Mucosa of descending colon (tissue), 3 donors: ENCODE results near the gene RAPGEF5. TPM values are rescaled to one million over a fixed set of nuclear protein-coding genes. Genes with fewer than 3 reads are reported as not detected.

Experiments
- ATAC-seq: fragments of 200-7000 bp; cut with Tn5 transposase; one replicate; pipeline ENCODE4 v1.9.1; 2020; ENCODE audit warnings: mild to moderate bottlenecking, moderate library complexity
- DNase-seq, 3 donors: peaks; one replicate each; pipeline ENCODE4 v3.0.0-alpha.2; 2020
- H3K36me3 ChIP-seq: fragments of 200-600 bp; one replicate; pipeline ENCODE4 v1.8.0; 2021; ENCODE audit warnings: low read depth, mild to moderate bottlenecking
- H3K4me1 ChIP-seq: fragments of 200-600 bp; one replicate; pipeline ENCODE4 v1.8.0; 2021; ENCODE audit warnings: low read depth, mild to moderate bottlenecking
- H3K4me3 ChIP-seq: fragments of 200-600 bp; one replicate; pipeline ENCODE4 v1.8.0; 2021; ENCODE audit warnings: mild to moderate bottlenecking
- H3K9me3 ChIP-seq: fragments of 200-600 bp; one replicate; pipeline ENCODE4 v1.8.0; 2021; ENCODE audit warnings: mild to moderate bottlenecking
- intact Hi-C, 2 donors: fragments of 100-400 bp; cut with DNase I in 1 of 2; cut with micrococcal nuclease in 1 of 2; formaldehyde crosslinking; loops; one replicate each; pipeline versions ENCODE4 v1.11.0 to v1.11.1; 2022; cut with DNase I, micrococcal nuclease
- total RNA-seq, 3 donors: library from RNA; stranded (reverse); fragmentation: NEBNext Ultra II Directional in 2 of 3; extraction: Animal tissue kit (Norgen Biotek cat#: 25700) in 2 of 3; gene quantifications; one replicate each; pipeline versions ENCODE4 v1.2.1 to v1.2.4, GENCODE V29; 2021 to 2023
- TF ChIP-seq, protein P1 (sequence below): fragments of 200-600 bp; IDR thresholded peaks from one replicate; pipeline ENCODE4 v1.8.0; 2022; ENCODE audit warnings: antibody characterized with exemption, mild to moderate bottlenecking
- donor health status: DM: no; HTN: no; CAD: no; lungs with moderate emphysema.
- donor health status: DM: no; HTN: no; CAD: no.
- donor health status: DM: no; HTN: yes; CAD: no.

The RAPGEF5 gene
- total RNA-seq, 3 donors from 2014 or later = 34.7 to 87.8 (median 59.5) TPM

DNA sequence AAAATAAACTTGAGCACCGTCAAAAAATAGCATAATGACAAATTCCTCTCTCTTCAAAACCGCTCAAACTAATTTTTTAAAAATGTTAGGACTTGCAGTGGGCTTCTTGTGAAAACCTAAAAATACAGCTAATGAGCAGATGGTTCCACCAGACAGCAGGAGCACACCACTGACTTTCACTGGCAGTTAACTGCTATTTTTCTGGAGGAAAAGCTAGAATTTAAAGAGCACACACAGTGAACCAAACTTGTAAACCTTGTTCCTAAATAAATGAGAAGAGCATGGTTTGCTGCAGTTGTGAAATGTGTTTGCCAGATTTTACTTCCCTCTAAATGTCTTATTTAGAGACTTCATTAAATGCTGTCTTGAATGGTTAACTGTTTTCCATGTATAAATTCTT lies 143.9 kb downstream of the RAPGEF5 start:
- TF ChIP-seq, protein P1, sequence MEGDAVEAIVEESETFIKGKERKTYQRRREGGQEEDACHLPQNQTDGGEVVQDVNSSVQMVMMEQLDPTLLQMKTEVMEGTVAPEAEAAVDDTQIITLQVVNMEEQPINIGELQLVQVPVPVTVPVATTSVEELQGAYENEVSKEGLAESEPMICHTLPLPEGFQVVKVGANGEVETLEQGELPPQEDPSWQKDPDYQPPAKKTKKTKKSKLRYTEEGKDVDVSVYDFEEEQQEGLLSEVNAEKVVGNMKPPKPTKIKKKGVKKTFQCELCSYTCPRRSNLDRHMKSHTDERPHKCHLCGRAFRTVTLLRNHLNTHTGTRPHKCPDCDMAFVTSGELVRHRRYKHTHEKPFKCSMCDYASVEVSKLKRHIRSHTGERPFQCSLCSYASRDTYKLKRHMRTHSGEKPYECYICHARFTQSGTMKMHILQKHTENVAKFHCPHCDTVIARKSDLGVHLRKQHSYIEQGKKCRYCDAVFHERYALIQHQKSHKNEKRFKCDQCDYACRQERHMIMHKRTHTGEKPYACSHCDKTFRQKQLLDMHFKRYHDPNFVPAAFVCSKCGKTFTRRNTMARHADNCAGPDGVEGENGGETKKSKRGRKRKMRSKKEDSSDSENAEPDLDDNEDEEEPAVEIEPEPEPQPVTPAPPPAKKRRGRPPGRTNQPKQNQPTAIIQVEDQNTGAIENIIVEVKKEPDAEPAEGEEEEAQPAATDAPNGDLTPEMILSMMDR = no peak
- no peak for DNase-seq
- ATAC-seq = no peak
- Histone ChIP-seq H3K4me3 (no peak overlapping the region), H3K9me3 (no peaks in the 10 kb centered on the region), H3K36me3 (no peaks in the 10 kb centered on the region), H3K4me1 (no peaks in the 10 kb centered on the region)
- intact Hi-C loops = no loop called here

DNA sequence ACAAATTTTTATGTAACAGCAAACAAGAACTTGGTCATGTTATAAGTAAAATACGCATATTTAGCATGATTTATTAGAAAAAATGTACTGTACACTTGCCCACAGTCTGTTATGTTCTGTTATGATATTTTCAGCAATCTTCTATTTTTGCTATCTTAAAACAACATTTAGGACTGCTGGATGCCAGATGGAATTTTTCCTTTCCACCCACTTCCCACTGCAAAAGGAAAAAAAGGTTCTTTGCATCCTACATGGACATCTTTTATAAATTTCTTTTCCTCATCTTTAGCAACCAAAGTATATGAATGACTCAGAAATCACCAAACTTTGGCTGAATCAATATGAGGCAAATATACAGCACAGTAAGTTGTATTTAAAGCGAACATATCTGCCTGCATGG lies 146.0 kb downstream of the RAPGEF5 start:
- intact Hi-C loops = no loop called here
- DNase-seq (no peak), ATAC-seq (no peak)
- TF ChIP-seq, protein P1 = no peak
- H3K4me1 ChIP-seq = no peaks in the 10 kb centered on the region
- no peaks in the 10 kb centered on the region for H3K9me3 ChIP-seq
- no peak overlapping the region for H3K4me3 ChIP-seq
- H3K36me3 ChIP-seq = no peaks in the 10 kb centered on the region

DNA sequence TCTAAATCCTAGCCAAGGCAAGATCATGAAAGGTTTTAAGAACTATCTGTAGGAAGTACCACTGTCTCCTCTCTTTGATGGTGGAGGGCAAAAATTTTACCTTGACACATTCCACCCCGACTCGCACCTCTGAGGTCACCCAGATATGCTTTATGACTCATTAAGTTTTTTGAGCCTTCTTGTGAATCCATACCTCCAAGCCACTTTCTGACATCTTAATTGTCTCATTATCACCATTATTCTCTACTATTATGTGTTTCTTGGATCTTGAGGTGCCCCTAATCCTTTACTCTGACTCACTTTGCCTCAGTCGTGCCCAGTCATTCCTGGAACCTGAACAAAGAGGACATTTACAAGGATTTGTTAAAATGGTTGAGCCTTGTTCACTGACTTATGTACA lies 146.6 kb downstream of the RAPGEF5 start:
- DNase-seq (no peak), ATAC-seq (no peak)
- Histone ChIP-seq H3K4me3 (no peak overlapping the region), H3K36me3 (no peaks in the 10 kb centered on the region), H3K4me1 (no peaks in the 10 kb centered on the region), H3K9me3 (no peaks in the 10 kb centered on the region)
- intact Hi-C loops = no loop called here
- TF ChIP-seq, protein P1 = no peak

DNA sequence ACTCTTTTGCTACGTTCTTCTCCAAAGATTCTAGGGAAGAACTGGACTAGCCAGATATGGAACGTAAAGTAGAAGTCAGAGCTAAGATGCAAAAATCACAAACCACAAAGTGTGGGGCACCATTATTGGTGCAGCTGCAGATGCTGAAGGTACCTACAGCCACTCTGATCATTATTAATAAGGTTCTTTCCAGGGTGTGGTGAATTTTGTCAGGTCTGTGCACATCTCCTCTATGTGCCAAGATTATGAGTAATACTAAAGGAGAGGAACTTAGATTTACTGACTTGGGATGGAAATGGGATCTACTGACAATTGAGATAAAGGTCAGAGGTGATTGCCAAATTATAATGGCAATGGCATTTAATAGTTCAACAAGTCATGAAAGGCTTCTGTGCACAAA lies 148.2 kb downstream of the RAPGEF5 start:
- H3K9me3 ChIP-seq = no peaks in the 10 kb centered on the region
- ATAC-seq (no peak), DNase-seq (no peak)
- H3K4me3 ChIP-seq = no peak overlapping the region
- H3K4me1 ChIP-seq = no peaks in the 10 kb centered on the region
- H3K36me3 ChIP-seq = no peaks in the 10 kb centered on the region
- intact Hi-C loops = no loop called here
- TF ChIP-seq, protein P1 = no peak

DNA sequence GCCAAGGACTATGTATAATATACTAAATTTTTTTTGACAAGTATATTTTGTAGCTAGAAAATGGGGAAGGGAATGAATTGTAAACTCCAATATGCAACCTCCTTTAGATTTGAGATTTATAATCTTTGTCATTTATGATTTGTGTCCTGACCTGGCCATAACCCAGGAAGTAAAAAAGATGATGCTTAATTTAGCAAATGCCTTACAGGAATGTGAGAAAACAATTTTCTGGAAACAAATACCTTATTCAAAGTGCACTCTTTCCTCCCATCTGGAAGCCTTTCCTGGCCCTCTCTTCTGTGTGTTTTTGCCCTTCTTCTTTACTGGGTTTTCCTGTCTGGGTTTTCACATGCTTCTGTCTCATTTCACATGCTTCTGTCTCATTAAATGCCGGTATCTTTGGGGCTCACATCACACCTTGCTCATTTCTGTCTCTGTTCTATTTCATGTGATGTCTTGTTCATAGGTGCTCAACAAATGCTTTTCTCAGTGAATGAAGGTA lies 149.2 kb downstream of the RAPGEF5 start:
- Histone ChIP-seq H3K9me3 (no peaks in the 10 kb centered on the region), H3K4me1 (no peaks in the 10 kb centered on the region), H3K4me3 (no peak overlapping the region), H3K36me3 (no peaks in the 10 kb centered on the region)
- TF ChIP-seq, protein P1 = no peak
- intact Hi-C loops = no loop called here
- no peak for ATAC-seq
- DNase-seq = no peak

DNA sequence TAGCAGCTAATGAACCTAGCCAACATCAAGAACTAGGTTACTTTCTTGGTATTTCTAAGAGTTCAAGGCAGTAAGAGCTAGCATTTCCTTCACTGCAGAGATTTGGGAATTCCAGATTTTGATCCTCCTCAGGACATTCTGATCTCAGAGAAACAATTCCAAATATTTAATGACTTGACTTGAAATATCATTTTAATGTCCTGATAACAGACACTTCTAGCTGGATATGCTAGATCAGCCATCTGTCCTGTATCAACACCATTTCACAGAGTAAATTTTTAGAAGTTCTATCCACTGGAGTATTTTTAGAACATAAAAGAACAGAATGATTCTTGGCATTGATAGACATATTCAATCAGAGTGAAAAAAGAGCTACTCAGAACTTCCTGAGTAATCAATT lies 151.3 kb downstream of the RAPGEF5 start:
- Histone ChIP-seq H3K4me3 (no peak overlapping the region), H3K9me3 (no peaks in the 10 kb centered on the region), H3K4me1 (peaks cover 17% of the 10 kb centered on the region), H3K36me3 (no peaks in the 10 kb centered on the region)
- no peak for DNase-seq
- TF ChIP-seq, protein P1 = no peak
- no peak for ATAC-seq
- intact Hi-C loops = no loop called here
